DMS153 (cell line): Measurements from ENCODE around the gene PSME1.

Experiments
- DNase-seq: peaks from one replicate; lab custom pipeline; 2025; lab: John Stamatoyannopoulos, UW

The PSME1 gene

GRCh38 chr14:24135834-24136683 lies at the start of gene PSME1:
Gene PSME1, plus strand, starts transcription at chr14:24136194. Its CDS starts 69 bp downstream, at chr14:24136263.
- DNase-seq, result peak; percentile 88

GRCh38 chr14:24087004-24087403 lies 49.0 kb upstream of the PSME1 start:
- no peak for DNase-seq

GRCh38 chr14:24088095-24088494 lies 47.9 kb upstream of the PSME1 start:
- no peak for DNase-seq

GRCh38 chr14:24089890-24090289 lies 46.1 kb upstream of the PSME1 start:
- no peak for DNase-seq

- DNase-seq, result no peak
These were observed 43.9 kb upstream of the PSME1 start for GRCh38 chr14:24092110-24092504.

GRCh38 chr14:24092505-24093206 lies 43.3 kb upstream of the PSME1 start:
- no peak for DNase-seq

- DNase-seq, result no peak
These were observed 42.6 kb upstream of the PSME1 start for GRCh38 chr14:24093207-24093900.

GRCh38 chr14:24093901-24094840 lies 41.8 kb upstream of the PSME1 start, which contains the start of gene PCK2:
Gene PCK2, plus strand, starts transcription at chr14:24094311. Its CDS starts 95 bp downstream, at chr14:24094406.
- peak; percentile 91 for DNase-seq

GRCh38 chr14:24094841-24095270 lies 41.1 kb upstream of the PSME1 start:
- DNase-seq, result no peak

- DNase-seq, result no peak
These were observed 40.5 kb upstream of the PSME1 start for GRCh38 chr14:24095271-24096068.

GRCh38 chr14:24096545-24097181 lies 39.3 kb upstream of the PSME1 start:
- no peak for DNase-seq

GRCh38 chr14:24098229-24098926 lies 37.6 kb upstream of the PSME1 start:
- DNase-seq, result no peak

GRCh38 chr14:24098927-24099813 lies 36.8 kb upstream of the PSME1 start:
- DNase-seq, result peak; percentile 63

- no peak for DNase-seq
These were observed 35.6 kb upstream of the PSME1 start for GRCh38 chr14:24100197-24100981.

- DNase-seq, result no peak
These were observed 35.0 kb upstream of the PSME1 start for GRCh38 chr14:24100982-24101494.

- DNase-seq, result no peak
These were observed 33.5 kb upstream of the PSME1 start for GRCh38 chr14:24102357-24103048.

- no peak for DNase-seq
These were observed 32.5 kb upstream of the PSME1 start for GRCh38 chr14:24103451-24103850.
